SK-N-SH (cell line): ENCODE measurements around the gene CDC123. TPM values are rescaled to one million over a fixed set of nuclear protein-coding genes. Genes with fewer than 3 reads are reported as not detected.
A peak's percentile ranks its signal among the peaks of the same experiment; 100 is the strongest.
"Not testable (repeated sequence)": the region's sequence is repeated elsewhere in the genome, so short reads cannot be mapped to it uniquely, and the experiment has no call there.

Experiments
- CTCF ChIA-PET: fragments of 300-600, 350-600 bp; formaldehyde crosslinking; extraction: SDS; loops from one replicate; lab custom pipeline; 2021; lab: Yijun Ruan, JAX
- POLR2A ChIA-PET: fragments of 350-600 bp; sonication (Branson Sonifier 250); formaldehyde crosslinking; extraction: SDS; loops from one replicate; lab custom pipeline; 2020; ENCODE audit warnings: antibody characterized with exemption, inconsistent platforms; lab: Yijun Ruan, JAX
- DNase-seq: peaks from one replicate; pipeline ENCODE4 v3.0.0; 2012
- H2AFZ ChIP-seq: fragments of 200-600 bp; sonication (generic); 2 replicates; pipeline ENCODE4 v1.8.1; 2016; ENCODE audit warnings: antibody characterized with exemption, mild to moderate bottlenecking, low read depth
- H3F3A ChIP-seq: fragments of 200-600 bp; sonication (generic); replicated peaks from 2 replicates; pipeline ENCODE3; 2016; ENCODE audit warnings: antibody characterized with exemption, mild to moderate bottlenecking; ENCODE audit not compliant: insufficient read depth
- H3K27ac ChIP-seq, 2 experiments: fragments of 200-500 bp in 1 of 2; fragments of 200-600 bp in 1 of 2; sonication (Bioruptor generic) in 1 of 2; sonication (generic), shearing (Covaris generic) in 1 of 2; 2 replicates each; pipeline versions ENCODE4 v1.5.1 to v1.6.1; 2014 to 2016; ENCODE audit warnings: low read depth in 2 of 2, inconsistent platforms in 1 of 2, low read length in 1 of 2, mild to moderate bottlenecking in 1 of 2, mixed read lengths in 1 of 2
- H3K27me3 ChIP-seq: fragments of 200-600 bp; sonication (generic), shearing (Covaris generic); 2 replicates; pipeline ENCODE4 v1.6.1; 2016; ENCODE audit warnings: mixed run types; ENCODE audit not compliant: insufficient read depth
- H3K36me3 ChIP-seq, 2 experiments: fragments of 200-500 bp in 1 of 2; fragments of 200-600 bp in 1 of 2; sonication (Bioruptor generic) in 1 of 2; sonication (generic) in 1 of 2; replicated peaks in 1 of 2; 2 replicates each; pipeline versions ENCODE3 to v1.5.1; 2014 to 2016; ENCODE audit warnings: low read length in 1 of 2, mild to moderate bottlenecking in 1 of 2; ENCODE audit not compliant: insufficient read depth in 2 of 2, control insufficient read depth in 1 of 2
- H3K4me1 ChIP-seq, 2 experiments: fragments of 200-500 bp in 1 of 2; fragments of 200-600 bp in 1 of 2; sonication (Bioruptor generic) in 1 of 2; sonication (generic), shearing (Covaris generic) in 1 of 2; 2 replicates each; pipeline versions ENCODE4 v1.5.1 to v1.6.1; 2014 to 2016; ENCODE audit warnings: low read depth in 1 of 2, low read length in 1 of 2, mixed run types in 1 of 2; ENCODE audit not compliant: insufficient read depth in 2 of 2, control insufficient read depth in 1 of 2
- H3K4me2 ChIP-seq: fragments of 200-600 bp; sonication (generic), shearing (Covaris generic); 2 replicates; pipeline ENCODE4 v1.6.1; 2017; ENCODE audit warnings: mixed run types
- H3K4me3 ChIP-seq, 2 experiments: fragments of 200-500 bp in 1 of 2; fragments of 200-600 bp in 1 of 2; sonication (Bioruptor generic) in 1 of 2; sonication (generic), shearing (Covaris generic) in 1 of 2; 2 replicates each; pipeline versions ENCODE4 v1.5.1 to v1.8.1; 2014 to 2016; ENCODE audit warnings: low read depth in 2 of 2, inconsistent platforms in 1 of 2, low read length in 1 of 2, mild to moderate bottlenecking in 1 of 2, mixed read lengths in 1 of 2, moderate library complexity in 1 of 2
- H3K79me2 ChIP-seq: fragments of 200-600 bp; sonication (generic); 2 replicates; pipeline ENCODE4 v1.8.1; 2017; ENCODE audit warnings: mild to moderate bottlenecking; ENCODE audit not compliant: insufficient read depth
- H3K9ac ChIP-seq: fragments of 200-600 bp; sonication (generic); 2 replicates; pipeline ENCODE4 v1.6.1; 2017; ENCODE audit warnings: mixed run types
- H3K9me2 ChIP-seq: fragments of 200-600 bp; sonication (generic); 2 replicates; pipeline ENCODE4 v1.6.1; 2017; ENCODE audit warnings: mixed run types
- H3K9me3 ChIP-seq: fragments of 200-600 bp; sonication (generic); 2 replicates; pipeline ENCODE4 v1.6.1; 2017; ENCODE audit warnings: mixed run types, mild to moderate bottlenecking, moderate library complexity
- H4K20me1 ChIP-seq: fragments of 200-600 bp; sonication (generic); 2 replicates; pipeline ENCODE4 v1.6.1; 2017; ENCODE audit warnings: mild to moderate bottlenecking, mixed run types; ENCODE audit not compliant: insufficient read depth
- CHD2 ChIP-seq: fragments of 150-350 bp; IDR thresholded peaks from 2 replicates; pipeline ENCODE4 v1.6.1; 2018; ENCODE audit warnings: low read length; ENCODE audit not compliant: partially characterized antibody
- FOSL2 ChIP-seq: IDR thresholded peaks from 2 replicates; pipeline ENCODE4 v1.4.0; 2012; ENCODE audit warnings: low read depth, mild to moderate bottlenecking, moderate library complexity, borderline replicate concordance
- GATA2 ChIP-seq: sonication (generic); formaldehyde crosslinking; IDR thresholded peaks from 2 replicates; pipeline ENCODE4 v1.5.0; 2020; ENCODE audit warnings: mild to moderate bottlenecking, missing genetic modification reagents
- JUND ChIP-seq: IDR thresholded peaks from 2 replicates; pipeline ENCODE4 v1.4.0; 2012
- MXI1 ChIP-seq: IDR thresholded peaks from 2 replicates; pipeline ENCODE4 v1.6.1; 2012; ENCODE audit warnings: mild to moderate bottlenecking, low read depth, low read length, improper control_type of control experiment
- REST ChIP-seq: IDR thresholded peaks from 2 replicates; pipeline ENCODE4 v1.6.1; 2012; ENCODE audit warnings: mild to moderate bottlenecking, low read depth, low read length, moderate library complexity
- USF1 ChIP-seq: IDR thresholded peaks from 2 replicates; pipeline ENCODE4 v1.4.0; 2012; ENCODE audit warnings: low read depth, borderline replicate concordance
- WGBS: methylation state at CpG from one replicate; pipeline ENCODE4 v1.1.6; 2017; ENCODE audit warnings: low lambda C conversion rate; 5-methylcytosine and 5-hydroxymethylcytosine counted together
- polyA plus RNA-seq, 3 experiments: library from polyadenylated mRNA; depleted of rRNA; stranded (reverse); fragments of >200 nt; gene quantifications; 2 replicates each; pipeline ENCODE4 v1.2.3, GENCODE V29; 2012

The CDC123 gene
- polyA plus RNA-seq, 1 of the 3 experiments (the other 2 are of a cell fraction), result 139 TPM

- Histone ChIP-seq H3K9me3 (no peaks in the 10 kb centered on the region), H3K36me3 (peaks cover 64 to 82% of the 10 kb centered on the region in 2 experiments), H4K20me1 (no peaks in the 10 kb centered on the region), H3K4me1 (peaks cover 0 to 13% of the 10 kb centered on the region in 2 experiments; a peak in 2 of 4 replicates), H3F3A (peaks cover 5% of the 10 kb centered on the region), H3K79me2 (no peaks in the 10 kb centered on the region), H2AFZ (no peak overlapping the region), H3K4me3 (no peak overlapping the region), H3K9ac (no peak overlapping the region), H3K27ac (peak overlapping the region in 1 of 2 experiments; percentile 81; a peak in 3 of 4 replicates), H3K9me2 (no peaks in the 10 kb centered on the region), H3K4me2 (no peak overlapping the region), H3K27me3 (no peaks in the 10 kb centered on the region)
- 66% methylated on average over 6 of the region's 6 CpGs for WGBS
- ChIA-PET CTCF (no interaction called here), POLR2A (no interaction called here)
- peak; percentile 71 for DNase-seq
- TF ChIP-seq CHD2 (peak; percentile 30), REST (no peak), MXI1 (peak; percentile 68), GATA2 (CRISPR knock-in tag) (peak; percentile 52)
These were observed 29.8 kb upstream of the CDC123 start for GRCh38 chr10:12165999-12166775.

- H3K9ac ChIP-seq, H3K4me3 ChIP-seq, H3K27ac ChIP-seq, H4K20me1 ChIP-seq, POLR2A ChIA-PET, H3K4me2 ChIP-seq, H3K9me3 ChIP-seq, H2AFZ ChIP-seq, DNase-seq, H3K9me2 ChIP-seq, H3K79me2 ChIP-seq, H3K27me3 ChIP-seq, H3K4me1 ChIP-seq, H3F3A ChIP-seq: not testable (repeated sequence)
- CTCF ChIA-PET, result interaction anchor here (0.9 kb wide), 1 partner anchor 9 kb away, joined by 4 read pairs; no protein-coding TSS in a partner anchor
- 90% methylated on average over 6 of the region's 6 CpGs for WGBS
- H3K36me3 ChIP-seq, result peaks cover 50 to 52% of the 10 kb centered on the region in 2 experiments
These were observed 24.5 kb upstream of the CDC123 start for GRCh38 chr10:12171512-12171911.

- no peak overlapping the region for H3K4me2 ChIP-seq
- CTCF ChIA-PET, result interaction anchor here (1.4 kb wide), 1 partner anchor 43 kb away, joined by 3 read pairs; no protein-coding TSS in a partner anchor
- H3K9ac ChIP-seq, result no peak overlapping the region
- no peak overlapping the region for H2AFZ ChIP-seq
- H3K9me3 ChIP-seq, result no peaks in the 10 kb centered on the region
- POLR2A ChIA-PET, result no interaction called here
- H3K9me2 ChIP-seq, result no peaks in the 10 kb centered on the region
- no peaks in the 10 kb centered on the region for H3K79me2 ChIP-seq
- DNase-seq, result no peak
- TF ChIP-seq JUND (0 out of 2 replicates have a peak, but pooled peaks have one; percentile 10), USF1 (no peak), FOSL2 (peak; percentile 20; the same call in 1 of the 2 replicates)
- TF ChIP-seq, all 33 proteins: peak for 2
- Histone ChIP-seq H3K27ac (no peak overlapping the region), H4K20me1 (no peaks in the 10 kb centered on the region), H3K36me3 (peaks cover 29 to 35% of the 10 kb centered on the region in 2 experiments), H3K4me1 (no peaks in the 10 kb centered on the region), H3K27me3 (no peaks in the 10 kb centered on the region), H3F3A (no peaks in the 10 kb centered on the region), H3K4me3 (no peak overlapping the region)
- 47% methylated on average over 9 of the region's 9 CpGs for WGBS
These were observed 18.3 kb upstream of the CDC123 start for GRCh38 chr10:12177642-12178041.
